NCI-H446 (cell line): Measurements from ENCODE around the gene KLHDC10.
"Not testable (repeated sequence)": the region's sequence is repeated elsewhere in the genome, so short reads cannot be mapped to it uniquely, and the experiment has no call there.

Experiments used
- DNase-seq, 2 experiments: peaks; one replicate each; lab custom pipeline; 2025; lab: John Stamatoyannopoulos, UW

KLHDC10 gene

DNA sequence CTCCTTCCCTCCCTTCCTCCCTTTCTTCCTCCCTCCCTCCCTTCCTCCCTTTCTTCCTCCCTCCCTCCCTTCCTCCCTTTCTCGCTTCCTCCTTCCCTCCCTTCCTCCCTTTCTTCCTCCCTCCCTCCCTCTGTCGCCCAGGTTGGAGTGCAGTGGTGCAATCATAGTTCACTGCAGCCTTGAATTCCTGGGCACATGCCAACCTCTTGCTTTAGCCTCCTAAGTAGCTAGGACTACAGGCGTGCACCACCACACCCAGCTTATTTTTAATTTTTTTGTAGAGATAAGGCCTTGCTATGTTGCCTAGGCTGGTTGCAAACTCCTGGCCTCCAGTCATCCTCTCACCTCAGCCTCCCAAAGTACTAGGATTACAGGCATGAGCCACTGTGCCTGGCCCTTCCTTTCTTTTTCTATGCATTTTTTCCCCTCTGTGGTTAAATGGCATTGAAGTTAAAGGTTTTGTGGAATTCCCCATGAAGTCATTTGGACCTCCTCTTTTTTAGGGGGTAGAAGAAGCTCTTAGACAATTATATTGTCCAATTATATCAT, 9.6 kb downstream of the KLHDC10 start:
- DNase-seq = no peak

DNA sequence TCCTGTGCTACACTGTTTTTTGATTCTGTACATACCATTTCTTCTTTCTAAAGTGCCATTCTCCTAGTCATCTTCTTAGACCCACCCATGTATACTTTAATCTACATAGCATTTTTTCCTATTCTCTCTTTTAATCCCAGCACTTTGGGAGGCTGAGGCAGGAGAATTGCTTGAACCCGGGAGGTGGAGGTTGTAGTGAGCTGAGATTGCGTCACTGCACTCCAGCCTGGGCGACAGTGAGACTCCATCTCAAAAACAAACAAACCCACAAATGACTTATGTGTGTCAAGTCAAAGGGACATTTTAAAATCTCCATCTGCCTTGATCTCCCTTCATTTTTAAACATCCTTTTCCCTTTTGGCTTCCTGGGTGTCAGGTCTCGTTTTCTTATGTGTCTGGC, 13.2 kb downstream of the KLHDC10 start:
- DNase-seq = not testable (repeated sequence)

DNA sequence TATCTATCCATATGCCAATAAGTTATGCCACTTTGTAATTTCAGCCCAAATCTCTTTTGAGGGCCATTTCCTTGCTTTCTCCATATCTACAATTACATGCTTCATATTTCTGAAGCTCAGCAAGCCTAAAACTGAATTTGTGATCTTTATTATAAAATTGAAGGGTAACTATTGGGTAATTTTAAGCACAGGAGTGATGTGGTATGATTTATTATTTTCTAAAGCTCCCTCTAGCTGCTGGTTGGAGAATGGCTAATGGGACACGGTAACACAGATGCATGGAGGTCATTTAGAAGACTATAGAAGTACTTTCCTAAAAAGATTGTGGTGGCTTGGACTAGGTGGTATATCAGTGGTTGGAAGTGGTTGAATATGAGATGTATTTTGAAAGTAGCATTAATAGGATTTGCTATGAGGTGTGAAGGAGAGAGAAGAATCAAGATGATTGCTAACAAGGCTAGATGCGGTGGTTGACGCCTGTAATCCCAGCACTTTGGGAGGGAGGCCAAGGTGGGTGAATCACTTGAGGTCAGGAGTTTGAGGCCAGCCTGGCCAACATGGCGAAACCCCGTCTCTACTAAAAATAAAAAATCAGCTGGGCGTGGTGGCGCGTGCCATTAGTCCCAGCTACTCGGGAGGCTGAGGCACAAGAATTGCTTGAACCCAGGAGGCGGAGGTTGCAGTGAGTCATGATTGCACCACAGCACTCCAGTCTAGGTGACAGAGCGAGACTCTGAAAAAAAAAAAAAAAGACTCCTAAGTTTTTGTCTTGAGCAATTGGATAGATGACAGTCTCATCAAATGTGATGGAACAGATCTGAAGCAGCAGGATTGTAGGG, 13.9 kb downstream of the KLHDC10 start:
- no peak for DNase-seq

DNA sequence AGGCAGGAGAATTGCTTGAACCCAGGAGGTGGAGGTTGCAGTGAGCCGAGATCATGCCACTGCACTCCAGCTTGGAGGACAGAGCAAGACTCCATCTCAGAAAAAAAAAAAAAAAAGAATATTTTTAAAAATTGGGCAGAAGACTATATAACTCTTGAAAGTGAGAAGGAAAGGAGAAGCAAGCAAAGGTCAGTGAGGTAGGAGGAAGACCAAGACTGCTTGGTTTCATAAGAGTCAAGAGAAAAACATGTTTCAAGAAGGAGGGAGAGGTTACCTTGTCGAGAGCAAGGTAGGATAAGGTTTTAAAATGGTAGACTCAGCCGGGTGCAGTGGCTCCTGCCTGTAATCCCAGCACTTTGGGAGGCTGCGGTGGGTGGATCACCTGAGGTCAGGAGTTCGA, 14.9 kb downstream of the KLHDC10 start:
- DNase-seq = not testable (repeated sequence)

DNA sequence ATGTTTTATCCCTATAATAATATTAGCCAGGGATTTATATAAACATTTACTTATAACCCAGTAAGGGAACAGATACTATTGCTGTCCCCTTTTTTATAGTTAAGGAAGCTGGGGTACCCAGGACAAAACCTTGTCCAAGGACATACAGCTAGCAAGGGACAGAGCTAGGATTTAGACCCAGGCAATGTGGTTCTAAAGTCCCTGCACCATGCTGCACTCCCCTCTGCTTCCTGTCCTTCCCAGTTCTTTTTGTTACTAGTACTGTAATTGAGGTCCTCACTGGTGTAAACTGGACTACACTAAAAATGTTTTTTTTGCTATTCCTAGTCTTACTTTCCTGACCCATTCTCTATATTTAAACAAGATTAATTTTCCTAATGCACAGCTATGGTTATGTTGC, 16.6 kb downstream of the KLHDC10 start:
- no peak for DNase-seq

DNA sequence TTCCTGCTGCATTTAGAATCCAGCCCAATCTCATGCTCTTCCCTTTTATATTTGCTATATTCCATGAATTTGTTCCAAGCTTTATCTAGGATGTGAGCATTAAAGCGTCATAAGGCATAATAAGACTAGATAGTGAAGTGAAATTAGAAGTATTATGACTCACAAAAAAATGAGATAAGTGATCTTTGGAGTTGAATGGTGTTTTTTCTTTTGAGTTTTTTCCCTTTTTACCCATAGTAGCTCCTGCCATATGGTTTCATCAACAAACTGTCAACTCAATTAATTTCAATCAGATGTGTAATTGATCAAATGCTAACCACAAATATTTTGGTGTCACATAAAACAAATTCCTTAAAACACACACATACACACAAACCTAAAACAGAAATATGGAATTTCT, 17.0 kb downstream of the KLHDC10 start:
- no peak for DNase-seq

DNA sequence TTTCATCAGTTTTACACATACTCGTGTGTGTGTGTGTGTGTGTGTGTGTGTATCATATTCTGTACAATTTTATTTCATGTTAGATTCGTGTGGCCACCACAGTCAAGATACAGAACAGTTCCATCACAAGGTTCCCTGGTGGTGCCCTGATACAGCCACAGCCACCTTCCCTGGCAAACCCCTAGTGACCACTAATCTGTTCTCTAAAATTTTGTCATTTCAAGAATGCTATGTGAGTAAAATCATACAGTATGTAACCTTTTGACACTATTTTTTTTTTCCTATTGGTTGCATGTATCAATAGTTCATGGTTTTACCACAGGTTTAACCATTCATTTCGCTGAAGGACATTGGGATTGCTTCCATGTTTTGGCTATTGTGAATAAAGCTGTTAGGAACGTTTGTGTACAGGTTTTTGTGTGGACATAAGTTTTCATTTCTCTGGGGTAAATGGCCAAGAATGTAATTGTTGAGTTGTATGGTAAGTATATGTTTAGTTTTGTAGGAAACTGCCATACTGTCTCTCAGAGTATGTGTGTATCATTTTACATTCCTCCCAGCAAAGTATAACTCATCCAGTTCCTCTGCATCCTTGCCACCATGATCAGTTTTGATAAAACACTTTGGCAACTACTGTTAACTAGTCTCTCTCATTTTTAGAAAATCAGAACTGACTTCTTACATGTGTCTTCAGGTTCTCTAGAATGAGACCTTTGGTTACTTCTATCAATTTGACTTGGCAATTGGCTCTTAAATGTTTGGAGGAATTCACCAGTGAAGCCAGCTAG, 20.6 kb downstream of the KLHDC10 start:
- DNase-seq = no peak

DNA sequence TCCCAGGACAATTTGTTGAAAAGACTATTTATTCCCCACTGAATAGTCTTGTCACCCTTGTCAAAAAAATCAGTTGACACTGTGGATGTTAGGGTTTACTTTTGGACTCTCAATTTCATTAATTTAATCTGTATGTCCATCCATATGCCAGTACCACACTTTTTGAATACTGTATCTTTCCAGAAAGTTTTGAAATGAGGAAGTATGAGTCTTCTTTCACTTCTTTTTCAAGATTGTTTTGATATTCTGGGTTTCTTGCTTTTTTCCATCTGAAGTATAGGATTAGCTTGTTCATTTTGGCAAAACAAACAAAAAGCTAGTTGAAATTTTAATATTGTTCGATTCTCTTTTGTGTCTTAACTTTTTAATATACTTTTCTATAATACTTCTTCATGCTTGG, 21.7 kb downstream of the KLHDC10 start:
- no peak for DNase-seq

DNA sequence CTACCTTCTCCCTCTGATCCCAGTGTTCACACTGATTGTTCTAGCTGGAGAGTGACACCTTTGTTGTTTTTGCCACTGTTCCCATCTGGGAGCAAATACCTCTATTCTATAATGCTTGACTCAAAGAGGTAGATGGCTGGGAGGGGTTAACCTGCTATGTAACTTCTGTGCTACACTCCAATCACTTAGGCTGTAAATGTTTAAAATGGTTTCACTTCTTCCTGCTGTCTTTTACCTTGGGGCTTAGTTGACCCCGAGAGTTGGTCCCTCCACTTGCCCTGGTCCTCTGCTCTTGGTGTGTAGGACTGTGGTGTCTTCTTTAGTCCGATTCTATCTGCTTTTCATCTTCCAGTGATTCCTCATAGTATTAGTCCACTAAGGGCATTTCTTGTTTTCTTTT, 22.3 kb downstream of the KLHDC10 start:
- no peak for DNase-seq

DNA sequence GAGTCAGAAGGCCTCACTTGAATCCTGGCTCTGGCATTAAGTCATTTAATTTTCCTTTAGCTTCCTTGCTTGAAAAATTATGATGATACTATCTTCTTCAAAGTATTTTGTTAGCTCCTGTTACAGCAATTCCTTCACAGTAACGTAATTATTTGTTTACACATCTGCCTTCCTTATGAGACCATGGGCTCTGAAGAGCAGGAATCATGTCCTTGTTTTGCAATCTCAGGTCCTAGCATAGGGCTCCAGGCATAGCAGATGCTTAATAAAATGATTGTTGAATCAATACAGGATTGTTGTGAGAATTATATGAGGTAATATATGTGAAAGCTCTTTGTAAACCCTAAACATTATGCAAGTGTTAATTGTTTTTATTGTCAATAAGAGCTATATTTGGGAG, 25.5 kb downstream of the KLHDC10 start:
- no peak for DNase-seq

DNA sequence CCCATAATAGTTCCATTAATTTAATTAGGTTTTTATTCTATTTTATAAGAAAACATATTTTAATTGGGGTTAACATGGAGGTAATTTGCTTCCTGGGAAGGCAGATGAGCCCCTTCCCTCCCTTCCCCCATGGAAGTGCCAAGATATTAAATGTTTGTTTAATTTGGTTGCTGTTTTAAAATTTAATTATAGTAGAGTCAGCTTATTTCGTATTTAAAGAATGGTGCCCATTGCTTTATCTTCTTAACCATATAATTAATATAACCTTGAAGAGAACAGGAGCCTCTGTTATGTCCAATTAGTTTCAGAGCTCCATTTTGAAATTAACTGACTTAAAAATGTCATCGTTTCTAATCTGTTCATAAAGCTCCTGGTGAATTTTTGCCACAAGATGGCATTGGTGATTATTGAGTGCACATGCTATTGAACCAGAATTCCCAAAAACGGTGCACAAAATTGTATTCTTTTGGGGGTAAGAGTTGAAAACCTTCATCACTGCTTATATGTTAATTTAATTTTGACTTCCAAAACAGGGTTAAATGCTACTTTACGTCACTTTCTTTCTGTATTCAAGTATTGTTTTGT, 26.0 kb downstream of the KLHDC10 start:
- DNase-seq = peak in 1 of 2 experiments; percentile 31

DNA sequence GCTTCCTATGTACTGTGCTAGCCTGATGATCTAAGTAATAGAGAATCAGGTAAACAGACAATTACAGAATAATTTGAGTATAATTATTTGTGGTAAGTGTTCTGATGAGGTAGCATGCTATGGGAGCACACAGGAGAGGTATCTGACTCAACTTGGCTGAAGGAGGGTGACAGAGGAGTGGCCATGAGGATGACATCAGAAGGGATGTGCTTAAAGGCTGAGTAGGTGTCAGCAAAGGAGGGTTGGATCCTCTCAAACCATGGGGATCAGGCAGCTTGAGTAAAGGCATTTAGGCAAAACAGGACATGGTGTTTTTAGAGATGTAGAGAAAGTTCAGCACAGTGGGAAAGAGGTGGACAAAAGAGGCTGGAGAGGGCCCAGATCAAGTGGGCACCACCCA, 29.0 kb downstream of the KLHDC10 start:
- DNase-seq = no peak

DNA sequence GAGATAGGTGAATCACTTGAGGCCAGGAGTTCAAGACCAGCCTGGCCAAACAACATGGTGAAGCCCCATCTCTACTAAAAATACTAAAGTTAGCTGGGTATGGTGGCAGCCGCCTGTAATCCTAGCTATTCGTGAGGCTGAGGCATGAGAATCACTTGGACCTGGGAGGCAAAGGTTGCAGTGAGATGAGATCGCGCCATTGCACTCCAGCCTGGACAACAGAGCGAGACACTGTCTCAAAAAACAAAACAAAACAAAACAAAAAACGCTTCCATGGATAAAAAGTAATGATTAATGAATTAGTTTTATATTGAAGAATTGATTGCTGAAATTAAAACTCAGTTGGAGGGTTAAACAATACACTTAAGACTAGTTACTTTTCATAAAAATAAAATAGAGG, 32.3 kb downstream of the KLHDC10 start:
- no peak for DNase-seq

DNA sequence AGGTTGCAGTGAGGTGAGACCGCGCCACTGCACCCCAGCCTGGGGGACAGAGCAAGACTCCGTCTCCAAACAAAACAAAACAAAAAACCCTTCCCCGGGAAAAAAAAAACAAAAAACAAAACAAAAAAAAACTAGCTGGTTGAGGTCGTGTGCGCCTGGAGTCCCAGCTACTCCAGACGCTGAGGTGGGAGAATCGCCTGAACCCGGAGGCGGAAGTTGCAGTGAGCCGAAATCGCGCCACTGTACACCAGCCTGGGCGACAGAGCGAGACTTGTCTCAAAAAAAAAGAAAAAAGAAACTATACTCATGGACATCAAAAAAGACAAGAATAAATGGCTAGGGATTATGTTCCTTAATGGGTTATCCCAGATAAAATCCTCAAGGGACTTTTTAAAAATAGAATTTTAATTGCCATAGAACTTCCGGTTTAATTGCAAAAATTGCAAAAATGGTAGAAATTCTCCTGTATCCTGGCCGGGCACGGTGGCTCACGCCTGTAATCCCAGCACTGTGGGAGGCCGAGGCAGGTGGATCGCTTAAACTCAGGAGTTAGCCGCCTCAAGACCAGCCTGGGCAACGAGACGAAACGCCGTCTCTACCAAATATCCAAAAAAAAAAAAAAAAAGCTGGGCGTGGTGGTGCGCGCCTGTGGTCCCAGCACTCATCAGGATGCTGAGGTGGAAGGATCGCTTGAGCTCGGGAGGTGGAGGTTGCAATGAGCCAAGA, 37.8 kb downstream of the KLHDC10 start:
- no peak for DNase-seq

DNA sequence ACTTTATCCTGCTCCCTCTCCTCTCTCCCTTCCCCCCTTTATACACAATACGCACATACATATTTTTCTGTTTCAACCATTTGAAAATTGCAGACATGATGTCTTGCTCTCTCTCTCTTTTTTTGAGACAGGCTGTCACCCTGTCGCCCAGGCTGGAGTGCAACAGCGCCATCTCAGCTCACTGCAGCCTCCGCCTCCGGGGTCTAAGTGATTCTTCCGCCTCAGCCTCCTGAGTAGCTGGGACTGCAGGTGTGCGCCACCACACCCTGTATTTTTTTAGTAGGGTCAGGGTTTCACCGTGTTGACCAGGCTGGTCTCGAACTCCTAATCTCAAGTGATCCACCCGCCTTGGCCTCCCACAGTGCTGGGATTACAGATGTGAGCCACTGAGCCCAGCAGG, 38.5 kb downstream of the KLHDC10 start:
- no peak for DNase-seq

DNA sequence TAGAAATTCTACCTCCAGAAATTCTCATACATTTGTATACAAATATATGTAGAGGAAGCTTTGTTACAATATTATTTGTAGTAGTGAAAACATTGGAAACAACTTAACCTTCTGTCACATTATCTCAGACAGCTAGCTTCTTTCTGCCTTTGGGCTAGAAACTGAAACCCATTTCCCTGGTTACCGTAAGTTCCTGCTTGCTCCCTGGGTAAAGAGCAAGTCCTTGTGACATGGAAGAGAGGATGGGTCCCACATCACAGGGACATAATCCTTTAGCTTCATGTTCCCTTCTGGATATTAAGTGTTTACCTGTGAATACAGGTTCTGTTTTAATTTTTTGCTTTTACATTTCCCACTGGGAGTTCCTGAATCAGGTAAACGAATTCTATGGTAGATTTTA, 41.8 kb downstream of the KLHDC10 start:
- no peak for DNase-seq

DNA sequence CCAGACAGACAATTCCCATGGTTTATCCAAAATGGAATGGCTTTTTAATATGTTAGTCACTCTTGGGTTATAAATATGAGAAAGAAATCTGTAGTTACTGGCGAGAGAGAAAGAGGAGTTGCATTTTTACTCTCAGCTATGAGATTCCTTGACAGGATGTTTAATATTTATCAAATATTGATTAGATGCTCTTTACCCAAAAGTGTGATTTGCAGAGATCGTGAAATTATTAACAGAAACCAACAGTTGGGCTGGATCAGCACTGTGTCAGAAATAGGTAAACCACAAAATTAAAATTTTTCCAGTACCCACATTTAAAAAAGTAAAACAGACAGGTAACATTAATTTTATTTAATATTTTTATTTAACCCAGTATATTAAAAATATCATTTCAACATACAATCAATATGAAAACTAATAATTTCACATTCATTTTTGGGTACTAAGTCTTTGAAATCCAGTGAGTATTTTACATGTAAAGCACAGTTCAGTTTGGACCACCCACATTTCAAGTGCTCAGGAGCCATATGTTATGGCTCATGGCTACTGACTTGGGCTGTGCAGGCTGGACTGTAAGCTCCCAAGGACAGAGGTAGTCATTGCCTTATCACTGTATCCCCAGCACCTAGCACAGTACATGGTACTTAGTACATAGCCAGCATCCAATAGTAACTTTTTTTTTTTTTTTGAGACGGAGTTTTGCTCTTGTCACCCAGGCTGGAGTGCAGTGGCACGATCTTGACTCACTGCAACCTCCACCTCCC, 42.5 kb downstream of the KLHDC10 start:
- no peak for DNase-seq

DNA sequence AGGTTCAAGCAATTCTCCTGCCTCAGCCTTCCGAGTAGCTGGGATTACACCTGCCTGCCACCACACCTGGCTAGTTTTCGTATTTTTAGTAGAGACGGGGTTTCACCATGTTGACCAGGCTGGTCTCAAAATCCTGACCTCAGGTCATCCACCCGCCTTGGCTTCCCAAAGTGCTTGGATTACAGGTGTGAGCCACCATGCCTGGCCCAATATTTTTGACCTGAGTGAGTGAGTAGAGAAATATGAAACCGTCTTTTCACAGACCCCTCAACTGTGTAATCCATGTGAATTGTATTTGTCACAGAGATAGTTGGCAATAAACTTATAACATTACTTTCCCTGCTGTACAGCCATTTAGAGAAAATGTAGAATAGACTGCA, 43.1 kb downstream of the KLHDC10 start:
- DNase-seq = not testable (repeated sequence)

DNA sequence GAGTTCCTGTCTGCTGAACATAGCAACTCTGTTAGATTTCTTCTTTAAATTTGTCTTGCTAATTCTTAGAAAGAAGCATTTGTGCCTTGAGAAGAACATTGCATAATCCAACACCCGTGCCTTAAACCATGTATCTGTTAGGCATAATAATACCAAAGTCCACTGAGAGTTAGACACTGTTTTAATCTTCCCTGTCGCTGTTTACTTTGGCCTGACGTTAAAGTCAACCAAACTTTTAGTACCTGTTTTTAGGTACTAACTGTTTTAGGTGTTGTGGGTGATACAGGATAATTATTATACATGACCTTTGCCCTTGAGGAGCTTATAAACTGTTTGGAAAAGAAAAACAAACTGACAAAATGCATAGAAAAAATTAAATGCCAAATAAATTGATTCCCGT, 43.6 kb downstream of the KLHDC10 start:
- no peak for DNase-seq

DNA sequence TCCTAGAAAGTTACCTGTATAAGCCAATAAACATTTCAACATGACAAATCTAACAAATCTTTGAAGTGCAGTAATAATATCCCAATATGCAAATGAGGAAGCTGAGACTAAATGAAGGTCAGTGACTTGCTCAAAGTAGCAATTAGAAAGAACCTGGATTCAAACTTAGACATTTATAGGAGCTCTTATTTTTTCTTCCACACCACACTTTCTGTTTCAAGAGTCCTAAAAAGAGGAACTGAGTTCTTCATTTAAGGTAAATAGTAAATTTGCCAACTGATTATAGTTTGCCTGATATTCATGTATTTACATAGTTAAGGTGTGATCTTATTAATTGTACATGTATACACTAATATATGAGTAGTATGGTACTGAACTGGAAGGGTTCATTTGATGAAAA, 44.0 kb downstream of the KLHDC10 start:
- DNase-seq = no peak

DNA sequence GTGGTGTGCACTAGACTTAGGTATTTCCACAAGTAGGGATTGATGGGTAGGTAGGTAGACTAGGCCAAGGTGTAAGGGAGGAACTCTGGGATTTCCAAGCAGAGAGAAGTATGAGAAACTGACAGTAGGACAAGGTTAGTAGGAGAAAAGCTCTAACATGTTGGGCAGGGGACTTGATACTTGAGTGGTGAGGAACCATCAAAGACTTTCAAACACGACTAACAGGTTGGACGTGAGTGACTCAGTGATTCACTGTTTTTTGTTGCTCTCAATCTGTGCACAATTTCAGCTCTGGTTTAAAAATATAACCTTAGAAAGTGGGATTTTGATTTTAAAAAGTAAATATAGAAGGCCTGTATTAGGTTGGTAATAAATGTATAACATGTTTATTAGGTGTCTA, 44.4 kb downstream of the KLHDC10 start:
- DNase-seq = no peak
